T-helper 22 cell (primary cell): Measurements from ENCODE around the gene ENDOU.
"Not testable (repeated sequence)": the region's sequence is repeated elsewhere in the genome, so short reads cannot be mapped to it uniquely, and the experiment has no call there.

Experiments used
- DNase-seq: peaks from one replicate; pipeline ENCODE4 v3.0.0-alpha.2; 2020; ENCODE audit warnings: low read depth

Gene ENDOU

DNA sequence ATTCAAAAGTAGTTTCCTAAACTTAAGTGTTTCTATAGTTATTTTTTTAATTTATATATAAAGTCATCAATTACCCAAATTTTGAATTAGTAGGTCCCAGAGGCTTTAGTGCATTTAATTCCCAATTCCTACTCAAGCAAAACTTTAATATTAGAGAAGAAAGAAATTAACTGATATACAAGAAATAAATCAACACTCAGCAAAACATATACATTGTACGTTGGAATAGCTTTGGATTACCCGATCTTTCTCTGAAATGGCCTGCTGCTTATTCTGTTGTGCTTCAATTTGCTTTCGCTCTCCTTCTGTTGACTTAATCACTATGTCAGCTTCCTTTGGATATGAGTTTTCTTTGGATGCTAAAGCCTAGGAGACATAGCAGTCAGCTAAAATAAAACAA is 37.7 kb downstream of the ENDOU start:
- no peak for DNase-seq

DNA sequence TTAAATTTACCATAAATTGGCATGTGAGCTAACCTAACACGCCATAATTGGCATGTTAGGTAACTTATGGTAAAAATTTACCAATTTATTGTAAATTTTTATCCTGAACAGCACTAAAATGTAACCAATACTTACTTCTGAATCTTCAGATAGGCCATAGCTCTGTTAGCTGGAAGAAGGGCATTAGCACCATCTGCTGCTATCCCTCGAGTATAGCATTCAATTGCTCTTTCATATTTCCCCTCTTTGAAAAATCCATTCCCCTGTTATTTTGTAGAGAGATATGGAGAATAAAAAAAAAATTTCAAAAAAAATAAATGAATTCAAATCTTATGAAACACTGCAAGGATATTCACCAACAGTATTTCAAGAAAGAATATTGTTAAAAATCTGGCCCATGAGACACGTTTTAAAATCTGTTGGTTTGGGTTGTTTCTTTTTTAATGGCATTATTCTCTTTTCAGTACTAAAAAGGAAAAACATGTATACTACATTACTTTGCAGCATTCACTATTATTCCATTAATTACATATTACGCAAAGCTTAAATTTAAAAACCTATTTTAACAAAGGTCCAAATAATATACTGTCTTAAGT is 38.5 kb downstream of the ENDOU start:
- DNase-seq, result no peak

DNA sequence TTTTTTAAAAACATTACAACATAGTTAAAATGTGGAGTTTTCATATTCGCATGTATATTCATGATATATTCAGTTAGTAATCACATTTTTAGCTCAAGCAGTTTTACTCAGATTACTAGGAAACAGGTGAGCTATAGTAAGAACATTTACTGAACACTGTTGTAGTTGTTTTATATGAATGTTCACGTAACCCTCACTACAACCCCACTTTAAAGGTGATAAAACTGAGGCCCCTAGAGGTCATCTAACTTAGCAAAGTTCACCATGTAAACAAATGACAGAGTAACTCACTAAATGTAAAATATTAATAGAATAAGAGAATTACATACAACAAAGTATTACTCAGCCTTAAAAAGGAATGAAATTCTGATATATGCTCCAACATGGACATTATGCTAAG is 45.5 kb downstream of the ENDOU start:
- DNase-seq, result no peak

DNA sequence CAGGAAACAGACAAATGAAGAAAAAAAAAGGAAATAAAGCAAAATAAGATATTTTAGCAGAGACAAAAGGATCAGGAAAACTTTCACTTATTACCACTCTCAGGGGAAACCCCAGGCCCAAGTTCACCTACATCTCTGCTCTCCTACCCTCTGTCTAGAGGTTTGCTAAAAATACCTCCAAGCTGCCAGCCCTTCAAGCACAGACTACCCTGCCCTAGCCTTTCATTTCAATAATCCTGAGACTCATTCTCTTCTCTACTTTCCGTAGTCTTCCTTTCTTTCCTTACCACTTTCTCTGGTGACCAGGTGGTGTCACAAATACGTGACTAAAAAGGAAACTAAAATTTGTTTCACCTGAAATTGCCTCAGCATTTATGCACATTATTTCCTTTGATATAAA is 53.2 kb downstream of the ENDOU start:
- DNase-seq, result no peak

DNA sequence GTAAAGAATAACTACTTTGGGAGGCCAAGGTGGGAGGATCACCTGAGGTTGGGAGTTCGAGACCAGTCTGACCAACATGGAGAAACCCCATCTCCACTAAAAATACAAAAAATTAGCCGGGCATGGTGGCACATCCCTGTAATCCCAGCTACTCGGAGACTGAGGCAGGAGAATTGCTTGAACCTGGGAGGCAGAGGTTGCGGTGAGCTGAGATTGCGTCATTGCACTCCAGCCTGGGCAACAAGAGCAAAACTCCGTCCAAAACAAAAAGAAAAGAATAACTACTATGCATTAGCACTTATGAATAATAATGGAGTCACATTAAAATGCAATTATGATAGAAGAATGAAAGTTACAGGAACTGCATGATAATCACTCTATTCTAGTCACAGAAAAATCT is 57.4 kb downstream of the ENDOU start:
- not testable (repeated sequence) for DNase-seq
